ENCODE data around the gene EFCAB9.

Gene EFCAB9

DNA sequence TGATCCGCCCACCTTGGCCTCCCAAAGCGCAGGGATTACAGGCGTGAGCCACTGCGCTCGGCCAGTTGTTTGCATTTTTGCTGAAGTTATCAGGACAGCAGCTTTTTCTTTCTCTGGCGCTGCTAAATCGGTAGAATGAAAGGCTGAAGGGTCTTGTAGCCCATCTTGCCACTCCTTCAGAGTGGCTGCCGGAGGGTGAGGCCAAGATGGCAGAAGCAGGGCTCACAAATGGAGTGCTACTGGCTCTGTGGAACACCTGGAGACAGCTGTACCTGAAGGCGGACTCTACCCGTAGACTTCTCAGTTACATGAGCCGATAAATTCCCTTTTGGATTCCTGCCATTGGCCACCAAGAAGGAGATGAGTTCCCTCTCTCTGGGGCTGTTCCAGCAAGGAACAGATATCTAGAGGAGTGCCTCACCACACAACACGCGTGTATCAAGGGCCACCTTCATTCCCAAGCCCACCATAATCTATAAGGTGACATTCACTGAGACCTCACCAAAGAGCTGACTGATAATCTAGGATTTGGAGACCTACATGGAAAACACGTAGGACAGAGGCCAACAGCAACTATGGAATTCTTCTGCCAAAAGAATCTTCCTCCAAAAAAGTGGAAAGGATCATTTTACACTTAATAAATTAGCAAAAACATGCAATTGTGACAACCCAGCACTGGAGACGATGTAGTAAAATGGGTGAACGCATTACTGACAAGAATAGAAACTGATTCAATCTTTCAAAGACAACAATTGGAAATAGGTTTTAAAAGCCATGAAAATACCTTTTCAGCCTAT is 27.7 kb upstream of the EFCAB9 start:
- no peak for DNase-seq

DNA sequence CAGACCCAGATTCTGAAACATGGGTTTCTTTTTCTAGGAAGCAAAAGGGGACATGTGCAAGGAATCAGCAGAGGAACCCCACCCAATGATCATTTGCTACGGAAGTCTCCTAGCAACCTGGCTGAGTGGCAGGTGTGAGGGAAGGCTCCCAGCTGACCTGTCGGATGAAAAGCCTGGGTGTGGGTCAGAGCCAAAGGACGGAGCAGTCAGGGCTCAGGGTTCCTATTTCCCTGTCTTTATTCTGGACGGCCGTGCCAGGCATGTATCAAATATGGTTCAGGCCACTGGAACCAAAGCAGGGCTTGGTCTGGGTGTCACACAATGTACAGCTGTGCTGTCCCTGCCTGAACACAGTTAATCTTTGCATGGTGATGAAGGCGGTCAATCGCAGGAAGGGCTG is 26.1 kb upstream of the EFCAB9 start:
- DNase-seq: no peak

DNA sequence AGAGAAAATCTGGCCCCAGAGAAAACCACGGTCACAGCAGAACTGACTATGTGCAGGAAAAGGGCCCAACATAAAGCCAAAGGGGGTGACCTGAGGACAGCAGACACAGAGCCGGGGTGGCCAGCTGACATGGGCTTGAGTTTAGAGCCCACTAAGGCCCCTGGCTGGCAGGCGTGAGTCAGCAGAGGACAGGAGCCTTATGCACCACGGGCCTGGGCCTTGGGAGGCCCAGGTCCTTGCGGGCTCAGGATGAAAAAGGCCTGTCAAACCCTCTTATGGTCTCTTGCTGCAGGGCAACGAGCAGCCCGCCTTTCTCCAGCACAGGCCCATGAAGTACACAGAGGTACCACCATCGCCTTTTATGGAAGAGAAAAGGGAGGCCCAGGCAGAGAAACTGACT is 25.7 kb upstream of the EFCAB9 start:
- no peak for DNase-seq

DNA sequence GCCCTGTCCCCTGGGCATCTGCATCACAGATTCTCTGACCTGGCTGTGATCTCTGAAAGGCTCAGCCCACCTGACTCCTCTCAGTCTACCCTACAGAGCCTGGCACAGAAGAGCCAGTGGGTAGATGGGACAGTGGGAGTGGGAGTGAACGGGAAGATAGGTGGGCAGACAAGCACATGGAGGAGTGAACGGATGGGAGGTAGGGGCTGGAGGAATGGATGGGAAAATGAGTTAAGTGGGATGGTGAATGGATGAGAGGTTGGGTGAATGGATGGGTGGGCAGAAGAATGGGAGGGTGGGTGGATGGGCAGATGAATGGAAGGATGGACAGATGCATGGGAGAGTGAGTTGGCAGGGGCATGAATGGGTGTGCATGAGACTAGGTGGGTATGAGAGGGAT is 24.8 kb upstream of the EFCAB9 start:
- DNase-seq: no peak

DNA sequence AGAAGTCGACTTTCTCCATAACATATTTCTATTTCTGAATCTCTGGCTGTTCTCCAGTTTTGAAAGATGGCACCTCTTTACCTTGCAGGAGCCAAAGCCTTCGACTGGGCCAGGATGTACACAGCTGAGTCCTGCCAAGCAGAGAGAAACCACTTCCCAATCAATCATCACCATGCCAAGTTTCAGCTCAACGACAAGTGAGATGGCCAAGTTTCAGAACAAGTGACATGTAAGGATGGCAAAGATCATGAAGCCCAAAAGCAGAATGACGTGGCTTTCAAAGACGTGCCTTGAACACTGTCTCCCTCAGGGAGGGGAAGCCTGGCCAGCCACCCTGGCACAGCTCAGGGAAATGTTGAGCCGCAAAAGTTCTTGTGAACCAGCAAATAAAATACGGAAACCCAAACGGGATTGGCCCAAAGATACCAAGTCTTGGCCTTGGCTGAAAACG is 23.7 kb upstream of the EFCAB9 start:
- DNase-seq: no peak

DNA sequence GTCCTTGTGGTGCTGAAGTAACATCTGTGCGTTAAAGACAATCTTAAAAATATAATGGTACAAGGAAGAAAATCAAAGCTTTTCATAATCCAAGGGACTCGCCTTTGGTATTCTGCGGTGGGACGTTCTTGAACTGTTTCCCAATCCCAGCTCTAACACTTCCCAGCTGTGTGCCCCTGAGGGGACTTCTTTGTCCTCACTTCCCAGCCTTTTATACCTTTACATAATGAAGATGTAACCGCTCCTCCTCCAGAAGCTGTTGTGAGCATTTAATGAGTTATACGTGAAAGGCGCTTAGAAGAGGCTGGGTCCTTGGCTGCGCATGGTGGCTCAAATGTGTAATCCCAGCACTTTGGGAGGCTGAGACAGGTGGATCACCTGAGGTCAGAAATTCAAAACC is 22.9 kb upstream of the EFCAB9 start:
- DNase-seq: no peak

DNA sequence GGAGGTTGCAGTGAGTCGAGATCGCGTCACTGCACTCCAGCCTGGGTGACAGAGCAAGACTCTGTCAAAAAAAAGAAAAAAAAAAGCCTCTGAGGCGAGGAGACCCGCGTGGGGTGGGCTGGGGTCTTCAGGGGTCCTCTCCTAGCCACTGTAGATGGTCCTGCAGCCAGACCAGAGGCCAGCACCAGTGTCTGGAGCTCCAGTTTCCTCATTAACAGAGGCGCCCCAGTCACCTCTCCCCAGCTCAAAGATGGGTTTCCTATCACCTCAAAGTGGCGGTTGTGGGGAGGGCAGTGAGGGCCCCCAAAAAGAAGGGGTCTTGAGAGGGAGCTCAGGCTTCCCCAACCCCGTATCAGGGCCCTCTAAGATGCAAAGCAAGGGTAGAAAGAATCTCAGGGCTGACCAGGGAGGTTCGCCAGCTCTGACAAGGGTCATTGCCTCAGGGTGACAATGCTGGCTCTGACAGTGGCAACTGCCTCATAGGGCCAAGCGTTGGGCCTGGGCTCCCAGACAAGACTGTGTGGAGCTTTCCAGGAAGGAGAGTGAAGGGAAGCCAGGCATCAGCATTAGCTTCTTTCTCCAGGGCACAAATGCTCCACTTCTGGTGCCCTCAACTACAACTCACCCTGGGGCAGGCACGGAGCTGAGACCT is 20.9 kb upstream of the EFCAB9 start:
- DNase-seq: no peak

DNA sequence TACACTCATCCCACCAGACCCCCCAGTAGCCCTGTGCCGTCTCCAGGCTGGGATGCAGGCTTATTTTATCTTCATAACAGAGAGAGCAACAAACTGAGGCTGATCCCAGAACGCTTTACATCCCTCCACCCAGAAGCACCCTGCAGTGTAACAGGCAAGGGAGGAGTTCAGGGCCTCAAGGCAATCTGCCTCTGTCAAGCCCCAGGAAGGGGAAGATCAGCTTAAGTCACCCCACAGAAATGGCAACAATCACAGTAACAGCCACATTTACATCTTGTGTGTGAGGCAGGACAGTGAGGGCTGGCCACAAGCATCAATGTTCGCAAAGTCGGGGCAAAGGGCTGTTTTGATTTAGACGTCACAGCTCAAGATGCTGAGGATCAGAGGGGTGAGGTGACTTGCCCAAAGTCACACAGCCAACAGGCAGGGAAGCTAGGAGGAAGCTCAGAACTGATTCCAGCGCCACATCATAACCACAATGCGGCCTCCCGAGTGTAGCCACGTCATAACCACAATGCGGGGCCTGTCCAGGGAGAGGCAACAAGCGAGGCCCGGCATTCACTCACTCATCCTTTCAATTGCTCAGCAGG is 20.3 kb upstream of the EFCAB9 start:
- DNase-seq: peak; percentile 92

DNA sequence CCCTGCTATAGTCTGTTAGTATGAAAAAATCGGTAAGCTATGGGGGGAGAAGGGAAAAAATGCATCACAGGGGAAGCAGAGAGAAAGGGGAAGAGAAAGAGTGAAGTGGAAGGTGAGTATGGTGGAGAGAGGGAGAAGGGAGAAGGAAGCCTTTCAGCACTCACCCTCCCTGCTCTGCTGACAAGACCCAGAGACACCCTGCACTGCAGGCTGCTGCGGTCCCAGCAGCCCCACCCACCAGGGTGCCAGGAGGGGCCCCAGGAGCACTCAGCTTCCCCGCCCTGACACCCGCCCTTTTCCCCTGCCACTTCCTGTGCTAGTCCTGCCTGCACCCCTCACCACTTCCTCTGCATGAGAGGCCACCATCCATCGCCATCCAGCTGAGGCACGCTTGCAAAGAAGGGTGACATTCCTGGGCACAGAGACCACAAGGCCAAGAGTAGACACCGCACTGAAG is 18.7 kb upstream of the EFCAB9 start:
- DNase-seq: peak; percentile 58

DNA sequence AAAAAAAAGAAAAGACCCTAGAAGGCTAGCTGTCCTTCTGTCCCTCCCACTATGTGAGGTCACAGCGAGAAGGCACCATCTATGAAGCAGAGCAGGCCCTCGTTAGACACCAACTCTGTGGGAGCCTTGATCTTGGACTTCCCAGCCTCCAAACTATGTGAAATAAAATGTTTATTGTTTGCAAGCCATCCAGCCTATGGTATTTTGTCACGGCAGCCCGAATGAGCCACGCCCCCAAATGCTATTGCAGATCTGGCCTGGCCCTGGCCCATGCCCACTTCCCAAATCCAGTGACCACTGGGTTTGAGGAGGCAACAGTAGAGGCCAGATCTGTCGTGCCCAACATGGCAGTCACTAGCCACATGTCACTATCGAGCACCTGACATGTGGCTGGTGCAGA is 16.8 kb upstream of the EFCAB9 start:
- peak; percentile 42 for DNase-seq

DNA sequence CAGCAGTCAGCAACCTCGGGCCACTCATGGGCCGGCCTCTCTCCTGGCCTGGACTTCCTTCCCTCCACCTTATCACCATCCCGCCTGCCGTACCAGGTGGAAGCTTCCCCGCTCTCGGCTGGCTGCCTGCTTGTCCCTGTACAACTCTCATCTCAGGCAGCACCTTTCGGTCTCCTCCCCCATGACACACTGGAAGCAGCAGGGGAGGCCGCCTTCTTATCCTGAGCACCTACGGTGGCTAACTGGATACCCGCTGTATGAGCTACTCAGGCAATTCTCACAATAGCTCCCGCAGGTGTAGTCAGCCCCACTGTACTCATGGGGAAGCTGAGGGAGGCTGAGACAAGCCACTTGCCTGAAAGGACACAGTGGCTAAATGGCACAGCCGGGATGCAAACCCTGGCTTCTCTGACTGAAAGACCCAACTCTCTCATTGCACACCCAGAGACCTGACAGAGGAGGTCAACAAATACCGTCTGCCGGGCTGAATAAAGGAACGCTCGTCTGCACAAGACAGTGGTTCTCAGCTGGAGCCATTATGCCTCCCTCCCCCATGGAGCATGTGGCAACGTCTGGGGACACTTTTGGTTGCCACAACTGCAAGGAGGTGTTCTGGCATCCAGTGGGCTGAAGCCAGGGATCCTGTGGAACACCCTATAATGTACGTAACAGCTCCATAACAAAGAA is 15.5 kb upstream of the EFCAB9 start:
- peak; percentile 45 for DNase-seq

DNA sequence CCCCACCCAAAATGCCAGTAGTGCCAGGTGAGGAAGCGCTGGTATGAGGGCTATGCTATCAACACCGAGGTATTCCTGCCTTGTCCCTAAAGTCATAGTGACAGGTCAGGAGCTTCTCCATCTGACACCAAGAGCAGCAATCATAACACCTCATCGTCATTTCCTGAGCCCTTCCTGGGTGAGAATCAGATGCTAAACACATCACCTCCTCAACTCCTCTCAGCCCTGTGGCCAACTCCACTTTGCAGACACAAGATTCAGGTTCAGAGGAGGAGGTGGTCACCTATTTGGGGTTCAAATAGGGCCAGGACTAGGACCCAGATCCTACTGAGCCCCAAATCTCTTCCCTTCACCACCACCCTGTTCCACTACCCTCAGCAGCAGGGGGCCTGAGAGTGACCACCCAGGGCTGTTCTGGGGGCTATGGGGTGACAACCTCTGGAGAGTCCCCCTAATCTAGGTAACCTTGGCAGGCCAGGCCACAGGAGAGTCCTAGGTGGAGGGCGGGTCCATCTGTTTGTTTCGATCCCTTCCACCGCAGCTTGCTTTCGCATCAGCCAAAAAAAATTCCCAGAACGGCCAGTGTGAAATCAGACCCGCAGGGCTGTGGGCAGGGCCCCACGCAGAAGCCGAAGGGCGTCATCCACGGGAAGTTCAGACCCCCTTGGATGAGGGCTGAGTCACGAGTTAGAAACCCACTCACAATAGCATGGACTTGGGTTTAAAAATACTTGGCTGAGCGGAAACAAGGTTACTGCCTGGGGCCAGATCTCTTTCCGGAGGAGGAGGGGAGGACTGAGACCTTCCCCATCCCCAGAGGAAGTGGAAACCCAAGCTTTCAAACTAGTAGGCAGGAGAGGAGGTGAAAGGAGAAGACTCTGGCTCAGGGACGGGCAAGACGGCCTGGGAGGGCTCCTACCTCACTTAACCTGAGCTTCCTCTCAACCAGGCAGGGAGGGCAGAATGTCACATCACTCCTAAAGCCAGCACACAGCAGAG is 14.7 kb upstream of the EFCAB9 start:
- DNase-seq: peak; percentile 92

DNA sequence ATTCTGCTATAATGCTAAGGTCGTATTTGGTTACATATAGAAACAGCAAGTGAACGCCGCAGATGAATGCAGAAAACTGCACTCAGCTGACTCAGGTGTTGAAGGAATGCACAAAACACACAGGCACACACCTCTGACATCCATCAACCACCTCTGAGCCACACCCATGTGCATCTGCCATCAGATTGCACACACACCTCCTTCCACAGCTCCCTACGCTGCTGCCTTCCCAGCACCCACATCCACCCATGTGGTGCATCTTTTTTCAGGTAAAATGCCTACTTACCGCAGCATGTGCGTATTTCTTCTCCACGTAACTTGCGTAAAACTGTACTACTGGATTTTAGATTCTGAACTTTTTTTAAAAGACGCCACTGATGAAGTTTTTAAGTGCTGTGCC is 13.0 kb upstream of the EFCAB9 start:
- no peak for DNase-seq

DNA sequence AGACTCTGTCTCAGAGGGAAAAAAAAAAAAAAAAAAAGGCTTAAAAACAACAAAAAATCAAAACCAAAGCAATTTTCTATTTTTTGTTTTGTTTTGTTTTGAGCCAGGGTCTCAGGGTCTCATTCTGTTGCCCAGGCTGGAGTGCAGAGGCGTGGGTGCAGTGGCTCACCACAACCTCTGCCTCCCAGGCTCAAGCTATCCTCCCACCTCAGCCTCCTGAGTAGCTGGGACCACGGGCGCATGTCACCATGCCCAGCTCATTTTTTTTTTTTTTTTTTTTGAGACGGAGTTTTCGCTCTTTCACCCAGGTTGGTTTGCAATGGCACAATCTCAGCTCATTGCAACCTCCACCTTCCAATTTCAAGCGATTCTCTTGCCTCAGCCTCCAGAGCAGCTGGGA is 11.7 kb upstream of the EFCAB9 start:
- no peak for DNase-seq

DNA sequence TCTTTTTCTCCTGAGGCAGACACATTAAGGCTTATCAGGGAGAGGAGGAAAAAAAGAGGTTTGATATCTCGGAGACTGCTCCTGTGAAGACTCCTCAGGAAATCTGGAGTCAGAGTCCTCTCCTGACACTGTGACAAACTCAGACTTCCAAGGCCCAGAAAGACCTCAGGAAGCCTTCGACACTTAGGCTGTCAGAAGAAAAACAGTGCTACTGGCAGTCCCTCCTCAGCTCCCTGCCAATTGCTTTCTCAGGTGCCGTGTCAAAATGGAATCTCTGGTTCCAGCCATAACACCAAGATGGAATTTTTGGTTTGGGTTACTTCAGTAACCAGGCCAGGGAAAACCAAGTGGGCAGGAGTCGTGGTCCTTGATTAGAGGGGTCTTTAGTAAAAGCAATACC is 10.1 kb upstream of the EFCAB9 start:
- no peak for DNase-seq

DNA sequence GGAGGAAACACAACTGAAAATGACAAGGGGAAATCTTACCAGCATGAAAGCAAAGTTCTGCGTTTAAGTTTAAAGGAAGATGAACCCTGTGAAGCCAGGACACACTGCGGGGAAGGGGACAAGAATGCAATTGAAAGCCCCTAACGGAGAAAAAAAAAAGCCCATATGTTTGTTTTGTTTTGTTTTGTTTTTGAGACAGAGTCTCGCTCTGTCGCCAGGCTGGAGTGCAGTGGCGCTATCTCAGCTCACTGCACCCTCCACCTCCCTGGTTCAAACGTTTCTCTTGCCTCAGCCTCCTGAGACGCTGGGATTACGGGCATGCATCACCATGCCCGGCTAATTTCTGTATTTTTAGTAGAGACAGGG is 8.9 kb upstream of the EFCAB9 start:
- no peak for DNase-seq

DNA sequence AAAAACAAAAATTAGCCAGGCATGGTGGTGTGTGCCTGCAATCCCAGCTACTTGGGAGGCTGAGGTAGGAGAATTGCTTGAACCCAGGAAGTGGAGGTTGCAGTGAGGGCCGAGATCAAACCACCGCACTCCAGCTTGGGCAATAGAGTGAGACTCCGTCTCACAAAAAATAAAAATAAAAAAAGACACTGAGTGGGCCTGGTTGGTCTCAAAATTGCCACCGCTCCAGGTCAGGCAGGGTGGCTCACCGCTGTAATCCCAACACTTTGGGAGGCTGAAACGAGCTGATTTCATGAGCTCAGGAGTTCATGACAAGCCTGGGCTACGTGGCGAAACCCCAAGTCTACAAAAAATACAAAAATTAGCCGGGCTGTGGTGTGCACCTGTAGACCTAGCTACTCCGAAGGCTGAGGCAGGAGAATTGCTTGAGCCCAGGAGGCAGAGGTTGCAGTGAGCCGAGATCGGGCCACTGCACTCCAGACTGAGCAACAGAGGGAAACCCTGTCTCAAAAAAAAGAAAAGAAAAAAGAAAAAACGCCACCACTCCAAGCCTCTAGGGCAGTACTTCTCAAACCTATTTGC is 7.8 kb upstream of the EFCAB9 start:
- no peak for DNase-seq

DNA sequence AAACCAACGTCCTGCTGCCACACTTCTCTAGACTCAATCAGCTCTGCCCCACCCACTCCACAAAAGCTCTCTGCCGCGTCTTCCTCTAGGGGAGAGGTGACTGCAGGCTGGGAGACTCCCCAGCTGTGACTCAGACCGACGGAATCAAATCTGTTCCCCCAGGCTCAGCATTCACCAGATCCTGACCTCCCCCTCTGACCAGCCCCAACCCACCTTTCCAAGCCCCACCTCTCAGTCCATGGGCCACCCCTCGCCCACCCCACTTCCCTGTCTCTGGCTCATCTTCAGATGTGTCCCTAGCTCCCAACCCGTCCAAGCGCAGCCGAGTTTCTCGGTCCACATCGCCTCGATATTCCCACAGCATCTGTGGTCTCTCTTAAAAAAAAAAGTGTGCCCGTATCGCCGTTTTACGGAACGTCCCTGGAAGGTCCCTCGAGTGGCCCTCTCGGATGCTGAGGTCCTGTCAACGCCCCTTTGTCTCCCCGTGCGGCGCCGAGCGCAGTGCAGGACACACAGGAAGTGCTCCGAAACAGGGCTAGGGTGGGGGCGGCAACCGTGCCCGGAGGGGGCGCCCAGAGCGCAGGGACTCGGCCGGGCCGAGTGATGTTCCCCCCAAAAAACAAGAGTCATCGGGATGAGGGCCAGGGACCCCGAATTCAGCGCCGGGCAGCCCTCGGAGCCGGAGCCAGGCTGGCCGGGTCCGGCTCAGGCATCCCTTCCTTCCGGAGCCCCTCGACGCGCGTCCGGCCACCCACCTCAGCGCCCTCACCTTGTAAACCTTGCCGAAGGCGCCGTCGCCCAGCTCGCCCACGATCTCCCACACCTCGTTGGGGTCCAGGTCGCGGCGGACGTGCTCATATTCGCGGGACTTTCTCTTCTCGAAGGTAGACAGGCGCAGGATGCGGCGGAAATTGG is 6.6 kb upstream of the EFCAB9 start:
- DNase-seq: peak; percentile 92

DNA sequence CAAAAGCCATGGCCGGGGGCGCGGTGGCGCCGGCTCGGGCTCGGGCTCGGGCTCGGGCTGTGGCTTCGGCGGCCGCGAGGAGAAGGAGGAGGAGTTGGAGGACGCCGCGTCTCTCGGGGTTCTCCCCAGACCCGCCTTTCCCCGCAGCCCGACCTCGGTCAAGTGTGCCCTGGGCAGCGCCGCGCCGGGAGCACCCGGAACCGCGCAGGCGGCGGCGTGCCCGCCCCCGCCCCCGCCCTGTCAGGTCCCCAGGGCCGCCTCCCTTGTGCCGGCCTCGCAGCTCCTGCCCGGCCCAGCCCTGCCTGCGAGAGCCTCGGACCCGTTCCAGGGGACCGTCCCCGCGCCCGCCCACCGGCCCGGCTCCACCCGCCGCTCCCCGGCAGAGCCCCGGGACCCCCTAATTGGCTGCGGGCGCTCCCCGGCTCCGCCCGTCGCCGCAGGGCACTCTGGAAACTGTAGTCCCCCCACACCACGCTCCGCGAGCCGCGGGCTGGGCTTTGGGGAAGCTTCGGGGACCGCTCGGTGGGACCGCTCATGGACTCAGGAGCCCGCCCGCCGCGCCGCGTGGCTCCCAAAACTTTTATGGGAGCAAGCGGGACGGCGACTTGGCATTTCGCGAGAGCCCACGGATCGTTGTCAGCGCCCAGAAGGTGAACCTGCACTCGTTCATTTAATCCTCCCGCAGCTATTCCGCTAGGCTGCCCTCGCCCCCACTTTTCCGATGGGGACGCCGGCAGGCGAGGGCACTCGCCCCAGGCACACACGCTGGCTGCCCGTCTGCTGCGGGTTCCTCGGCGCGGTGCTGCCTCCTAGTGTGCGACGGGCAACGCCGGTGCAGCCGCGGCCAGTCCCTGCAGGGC is 5.7 kb upstream of the EFCAB9 start, which contains the start of gene STK10:
Gene STK10, minus strand, starts transcription at position 192 of the 860 bp plus-strand sequence. Its CDS starts 182 bp downstream, at position 10.
- peak; percentile 96 for DNase-seq
